Peyer's patch (tissue), 4 donors: ENCODE results near the gene SOX3. TPM values are rescaled to one million over a fixed set of nuclear protein-coding genes. Genes with fewer than 3 reads are reported as not detected.

Experiments used
- DNase-seq, 3 donors: peaks; one replicate each; pipeline ENCODE4 v3.0.0-alpha.2; 2017 to 2019
- H3K27ac ChIP-seq, 4 donors: fragments of 200-600 bp; sonication (generic); one replicate each; pipeline ENCODE4 v1.5.1; 2016 to 2019
- H3K27me3 ChIP-seq, 2 donors: fragments of 200-600 bp; sonication (generic); one replicate each; pipeline ENCODE4 v1.5.1; 2019
- H3K36me3 ChIP-seq, 3 donors: fragments of 200-600 bp; sonication (generic); one replicate each; pipeline ENCODE4 v1.5.1; 2016 to 2019
- H3K4me1 ChIP-seq, 4 donors: fragments of 200-600 bp; sonication (generic); one replicate each; pipeline ENCODE4 v1.5.1; 2016 to 2019
- H3K4me3 ChIP-seq, 4 donors: fragments of 200-600 bp; sonication (generic); 1 replicate in 3 of 4; 2 replicates in 1 of 4; pipeline ENCODE4 v1.5.1; 2016 to 2019; ENCODE audit warnings: mild to moderate bottlenecking in 1 of 4
- H3K9me3 ChIP-seq, 4 donors: fragments of 200-600 bp; sonication (generic); one replicate each; pipeline ENCODE4 v1.5.1; 2016 to 2019; ENCODE audit warnings: mild to moderate bottlenecking in 1 of 4
- CTCF ChIP-seq, 6 experiments: fragments of 450-650 bp in 4 of 6; fragments of 200-600 bp in 2 of 6; sonication (generic) in 1 of 6; IDR thresholded peaks; one replicate each; pipeline ENCODE4 v1.5.1; 2017 to 2019; ENCODE audit warnings: antibody characterized with exemption in 6 of 6, mild to moderate bottlenecking in 3 of 6, moderate library complexity in 1 of 6
- POLR2A ChIP-seq, 2 donors: fragments of 450-650 bp; IDR thresholded peaks; one replicate each; pipeline ENCODE4 v1.5.1; 2017; ENCODE audit warnings: antibody characterized with exemption in 2 of 2, mild to moderate bottlenecking in 2 of 2, moderate library complexity in 2 of 2
- total RNA-seq, 4 donors: library from RNA; depleted of rRNA; stranded (reverse); fragments of >200 nt; gene quantifications; one replicate each; pipeline ENCODE4 v1.1.0, GENCODE V29; 2016

Gene SOX3
- not detected for total RNA-seq

GRCh38 chrX:140504371-140505324 is at the start of gene SOX3:
TSS of gene SOX3 (minus strand) at chrX:140505069. CDS start at chrX:140505060, 9 bp downstream.
- no peaks in the 10 kb centered on the region for H3K27me3 ChIP-seq
- H3K27ac ChIP-seq, result no peak within 1 kb of the TSS
- H3K9me3 ChIP-seq, result no peaks in the 10 kb centered on the region
- H3K4me1 ChIP-seq, result no peaks in the 10 kb centered on the region
- H3K36me3 ChIP-seq, result no peaks in the 10 kb centered on the region
- DNase-seq, result no peak
- TF ChIP-seq POLR2A (IDR thresholded peaks at IDR 0.05) (no peak), CTCF (IDR thresholded peaks at IDR 0.05) (no peak)
- peak within 1 kb of the TSS in 3 of 4 donors; percentile 9 to 39 (median 29) for H3K4me3 ChIP-seq

GRCh38 chrX:140548985-140549384 is 44.1 kb upstream of the SOX3 start:
- Histone ChIP-seq H3K36me3 (no peaks in the 10 kb centered on the region), H3K4me3 (no peak overlapping the region), H3K9me3 (no peaks in the 10 kb centered on the region), H3K4me1 (no peaks in the 10 kb centered on the region), H3K27me3 (no peaks in the 10 kb centered on the region), H3K27ac (no peak overlapping the region)
- no peak for DNase-seq
- no peak for TF ChIP-seq CTCF (IDR thresholded peaks at IDR 0.05)
- no peak for TF ChIP-seq POLR2A (IDR thresholded peaks at IDR 0.05)

- no peaks in the 10 kb centered on the region for H3K36me3 ChIP-seq
- TF ChIP-seq CTCF (IDR thresholded peaks at IDR 0.05) (no peak), POLR2A (IDR thresholded peaks at IDR 0.05) (no peak)
- no peaks in the 10 kb centered on the region for H3K4me1 ChIP-seq
- DNase-seq, result no peak
- H3K27ac ChIP-seq, result no peak overlapping the region
- H3K9me3 ChIP-seq, result no peaks in the 10 kb centered on the region
- no peak overlapping the region for H3K4me3 ChIP-seq
- H3K27me3 ChIP-seq, result no peaks in the 10 kb centered on the region
These were observed 21.3 kb upstream of the SOX3 start for GRCh38 chrX:140526171-140526570.

- DNase-seq, result no peak
- no peak overlapping the region for H3K4me3 ChIP-seq
- H3K36me3 ChIP-seq, result no peaks in the 10 kb centered on the region
- no peaks in the 10 kb centered on the region for H3K9me3 ChIP-seq
- no peak overlapping the region for H3K27ac ChIP-seq
- H3K27me3 ChIP-seq, result no peaks in the 10 kb centered on the region
- TF ChIP-seq POLR2A (IDR thresholded peaks at IDR 0.05) (no peak), CTCF (IDR thresholded peaks at IDR 0.05) (no peak)
- H3K4me1 ChIP-seq, result no peaks in the 10 kb centered on the region
These were observed 20.6 kb upstream of the SOX3 start for GRCh38 chrX:140525448-140525847.

GRCh38 chrX:140524556-140524955 is 19.7 kb upstream of the SOX3 start:
- Histone ChIP-seq H3K27me3 (no peaks in the 10 kb centered on the region), H3K4me1 (no peaks in the 10 kb centered on the region), H3K27ac (no peak overlapping the region), H3K9me3 (no peaks in the 10 kb centered on the region), H3K36me3 (no peaks in the 10 kb centered on the region), H3K4me3 (no peak overlapping the region)
- no peak for TF ChIP-seq CTCF (IDR thresholded peaks at IDR 0.05)
- TF ChIP-seq POLR2A (IDR thresholded peaks at IDR 0.05), result no peak
- DNase-seq, result no peak
